OCI-LY7 (cell line): Measurements from ENCODE around the gene OAS3. TPM values are rescaled to one million over a fixed set of nuclear protein-coding genes. Genes with fewer than 3 reads are reported as not detected.

Experiments used
- BruUV-seq: library from RNA; stranded (reverse); fragments of 400-500 nt; replicated peaks from 2 replicates; lab custom pipeline; 2021; lab: Mats Ljungman, UMichigan
- CTCF ChIA-PET: fragments of 300-600 bp; sonication (Branson Sonifier 250); formaldehyde crosslinking; loops from one replicate; lab custom pipeline; 2022; ENCODE audit warnings: antibody characterized with exemption; ENCODE audit not compliant: unreplicated experiment; lab: Charles Lee
- POLR2A ChIA-PET: fragments of 300-600 bp; sonication (Branson Sonifier 250); formaldehyde crosslinking; loops from one replicate; lab custom pipeline; 2022; ENCODE audit warnings: antibody characterized with exemption; lab: Charles Lee
- DNase-seq: peaks from one replicate; pipeline ENCODE4 v3.0.0-alpha.2; 2015; ENCODE audit warnings: low spot score
- H2AFZ ChIP-seq: fragments of 200-600 bp; sonication (generic), shearing (Covaris generic); 2 replicates; pipeline ENCODE4 v1.6.1; 2014; ENCODE audit warnings: mild to moderate bottlenecking, antibody characterized with exemption, low read length, moderate library complexity
- H3K27ac ChIP-seq: fragments of 200-600 bp; sonication (generic); 2 replicates; pipeline ENCODE4 v1.5.1; 2014; ENCODE audit warnings: mixed run types, low read depth, mild to moderate bottlenecking, moderate library complexity, low read length, inconsistent platforms; ENCODE audit not compliant: poor library complexity, severe bottlenecking
- H3K36me3 ChIP-seq: fragments of 200-600 bp; sonication (generic); 2 replicates; pipeline ENCODE4 v1.6.1; 2014; ENCODE audit warnings: mild to moderate bottlenecking, antibody characterized with exemption, low read length, moderate library complexity, mixed read lengths; ENCODE audit not compliant: insufficient read depth
- H3K4me1 ChIP-seq: fragments of 200-600 bp; sonication (generic); 2 replicates; pipeline ENCODE4 v1.5.1; 2014; ENCODE audit warnings: mild to moderate bottlenecking, low read length; ENCODE audit not compliant: insufficient read depth, poor library complexity, severe bottlenecking
- H3K4me2 ChIP-seq: fragments of 200-600 bp; sonication (generic); 2 replicates; pipeline ENCODE4 v1.6.1; 2014; ENCODE audit warnings: mild to moderate bottlenecking, low read length
- H3K4me3 ChIP-seq: fragments of 200-600 bp; sonication (generic); 2 replicates; pipeline ENCODE4 v1.5.1; 2014; ENCODE audit warnings: mild to moderate bottlenecking, low read depth, low read length; ENCODE audit not compliant: poor library complexity, severe bottlenecking
- H3K79me2 ChIP-seq: fragments of 200-600 bp; sonication (generic); 2 replicates; pipeline ENCODE4 v1.6.1; 2016; ENCODE audit warnings: low read depth, mild to moderate bottlenecking, low read length, moderate library complexity, mixed read lengths; ENCODE audit not compliant: insufficient read depth
- H3K9me2 ChIP-seq: fragments of 200-600 bp; sonication (generic); 2 replicates; pipeline ENCODE4 v1.6.1; 2016; ENCODE audit warnings: mild to moderate bottlenecking, low read length, mixed read lengths; ENCODE audit not compliant: insufficient read depth
- H3K9me3 ChIP-seq: fragments of 200-600 bp; sonication (generic); 2 replicates; pipeline ENCODE4 v1.6.1; 2014; ENCODE audit warnings: mild to moderate bottlenecking, mixed run types, low read length, mixed read lengths
- H4K20me1 ChIP-seq: fragments of 200-600 bp; sonication (generic); 2 replicates; pipeline ENCODE4 v1.6.1; 2014; ENCODE audit warnings: mild to moderate bottlenecking, antibody characterized with exemption, low read length, moderate library complexity, mixed read lengths; ENCODE audit not compliant: insufficient read depth
- CTCF ChIP-seq: fragments of 200-600 bp; sonication (generic); conservative IDR thresholded peaks from 2 replicates; pipeline ENCODE4 v1.5.1; 2014; ENCODE audit warnings: mild to moderate bottlenecking, antibody characterized with exemption, low read length, moderate library complexity, mixed read lengths
- EZH2phosphoT487 ChIP-seq: fragments of 200-600 bp; sonication (generic); IDR thresholded peaks from 2 replicates; pipeline ENCODE4 v1.6.1; 2018; ENCODE audit warnings: low read depth, borderline replicate concordance, mild to moderate bottlenecking, mixed run types, antibody characterized with exemption, low read length, moderate library complexity, mixed read lengths
- intact Hi-C: fragments of 100-400 bp; cut with micrococcal nuclease; formaldehyde crosslinking; loops from one replicate; pipeline ENCODE4 v1.10.0; 2022; ENCODE audit not compliant: unreplicated experiment
- total RNA-seq, 2 experiments: library from RNA; depleted of rRNA in 1 of 2; stranded (reverse); fragments of >200 nt in 1 of 2; shearing (Covaris generic) in 1 of 2; gene quantifications; 2 replicates each; pipeline ENCODE4 v1.2.3, GENCODE V29; 2014 to 2022

Gene OAS3
- total RNA-seq, 2 experiments from 2014 or later, result 0.79 to 9.2 TPM

- POLR2A ChIA-PET, result interaction anchor here (0.7 to 4.5 kb wide), 11 partner anchors 14 to 266 kb away, joined by 3 to 35 read pairs (median 3); partner anchors contain the start of gene OAS2
- peak within 1 kb of the TSS; percentile 26; the same call in 1 of the 2 replicates for H2AFZ ChIP-seq
- peaks cover 66% of the 10 kb centered on the region for H3K4me1 ChIP-seq
Measured at GRCh38 chr12:112906712-112907414, 31.4 kb upstream of the OAS3 start, which contains the start of gene OAS1. OAS1 (plus strand) TSS chr12:112906962; CDS start chr12:112907040, 78 bp downstream.

GRCh38 chr12:112907415-112908157, 30.7 kb upstream of the OAS3 start:
- intact Hi-C loops, result loop anchor here (1.0 to 10.0 kb wide), 3 partner anchors 31 to 217 kb away; partner anchors contain the start of genes OAS2 and OAS3
- POLR2A ChIA-PET, result interaction anchor here (0.6 to 4.5 kb wide), 12 partner anchors 9 to 265 kb away, joined by 3 to 35 read pairs (median 3); partner anchors contain the start of genes OAS2 and OAS3
- peak overlapping the region; percentile 85 for H3K4me2 ChIP-seq
- H3K4me3 ChIP-seq, result peak overlapping the region; percentile 71
- H3K9me2 ChIP-seq, result no peaks in the 10 kb centered on the region
- CTCF ChIA-PET, result interaction anchor here (0.6 to 2.0 kb wide), 4 partner anchors 70 to 1503 kb away, joined by 3 to 9 read pairs (median 3); partner anchors contain the start of gene OAS2
- H2AFZ ChIP-seq, result peak overlapping the region; percentile 26; the same call in 1 of the 2 replicates
- H3K36me3 ChIP-seq, result peaks cover 33% of the 10 kb centered on the region
- peaks cover 58% of the 10 kb centered on the region for H3K4me1 ChIP-seq
- H3K27ac ChIP-seq, result peak overlapping the region; percentile 85
- peak; percentile 82 for DNase-seq
- TF ChIP-seq EZH2phosphoT487 (no peak), CTCF (0 out of 2 replicates have a peak, but pooled peaks have one; percentile 29)
- H4K20me1 ChIP-seq, result no peaks in the 10 kb centered on the region
- peaks cover 12% of the 10 kb centered on the region; the same call in 1 of the 2 replicates for H3K9me3 ChIP-seq
- no TSS peak for BruUV-seq
- peaks cover 21% of the 10 kb centered on the region; the same call in 1 of the 2 replicates for H3K79me2 ChIP-seq

More at GRCh38 chr12:112906712-112907414, 31.4 kb upstream of the OAS3 start, which contains the start of gene OAS1:
- Histone ChIP-seq H3K4me2 (peak within 1 kb of the TSS; percentile 85), H3K79me2 (peaks cover 21% of the 10 kb centered on the region; the same call in 1 of the 2 replicates), H3K36me3 (peaks cover 26% of the 10 kb centered on the region), H3K9me3 (peaks cover 5% of the 10 kb centered on the region; the same call in 1 of the 2 replicates), H3K9me2 (no peaks in the 10 kb centered on the region), H3K4me3 (peak within 1 kb of the TSS; percentile 71), H4K20me1 (no peaks in the 10 kb centered on the region), H3K27ac (peak within 1 kb of the TSS; percentile 85)
- TSS peak; percentile 86 for BruUV-seq
- CTCF ChIA-PET, result interaction anchor here (0.6 to 2.0 kb wide), 3 partner anchors 71 to 1502 kb away, joined by 3 to 9 read pairs (median 3); partner anchors contain the start of gene OAS2
- no peak for TF ChIP-seq CTCF
- no peak for TF ChIP-seq EZH2phosphoT487
- intact Hi-C loops, result loop anchor here (1.0 to 10.0 kb wide), 3 partner anchors 32 to 218 kb away; partner anchors contain the start of genes OAS2 and OAS3
- DNase-seq, result peak; percentile 80
